Ovary (tissue), 9 donors: ENCODE results near the gene ZNF750. TPM values are rescaled to one million over a fixed set of nuclear protein-coding genes. Genes with fewer than 3 reads are reported as not detected.

ENCODE experiments used
- DNase-seq, 5 donors: peaks; one replicate each; pipeline ENCODE4 v3.0.0-alpha.2; 2019 to 2020
- H3K27ac ChIP-seq, 2 donors: fragments of 200-600 bp; one replicate each; pipeline versions ENCODE4 v1.5.1 to v1.8.0; 2019 to 2022
- H3K27me3 ChIP-seq: fragments of 200-600 bp; one replicate; pipeline ENCODE4 v1.8.0; 2022
- H3K36me3 ChIP-seq: fragments of 200-600 bp; sonication (generic); one replicate; pipeline ENCODE4 v1.5.1; 2019
- H3K4me1 ChIP-seq: one replicate; pipeline ENCODE4 v1.8.1; 2013; ENCODE audit warnings: mild to moderate bottlenecking, moderate library complexity; ENCODE audit not compliant: insufficient read depth
- H3K4me3 ChIP-seq: fragments of 200-600 bp; sonication (generic); one replicate; pipeline ENCODE4 v1.5.1; 2017
- H3K9me3 ChIP-seq, 2 donors: fragments of 200-600 bp in 1 of 2; sonication (generic) in 1 of 2; one replicate each; pipeline versions ENCODE4 v1.5.1 to v1.8.1; 2013 to 2019; ENCODE audit warnings: mild to moderate bottlenecking in 1 of 2, moderate library complexity in 1 of 2
- CTCF ChIP-seq, 3 donors: fragments of 450-650 bp in 2 of 3; fragments of 200-600 bp in 1 of 3; IDR thresholded peaks; one replicate each; pipeline versions ENCODE4 v1.5.1 to v1.8.0; 2016 to 2022; ENCODE audit warnings: antibody characterized with exemption in 3 of 3, mild to moderate bottlenecking in 1 of 3
- EP300 ChIP-seq: sonication (generic); formaldehyde crosslinking; IDR thresholded peaks from one replicate; pipeline ENCODE4 v1.6.1; 2017; ENCODE audit warnings: antibody characterized with exemption
- POLR2A ChIP-seq: fragments of 450-650 bp; IDR thresholded peaks from one replicate; pipeline ENCODE4 v1.6.1; 2017; ENCODE audit warnings: antibody characterized with exemption, mild to moderate bottlenecking, moderate library complexity
- WGBS, 3 donors: extraction: QIAGEN DNeasy Blood & Tissue Kit in 1 of 3; methylation state at CpG; one replicate each; pipeline versions ENCODE4 v1.1.5 to v1.1.7; 2013 to 2017; 5-methylcytosine and 5-hydroxymethylcytosine counted together
- intact Hi-C, 4 donors: fragments of 100-400 bp; cut with DNase I; formaldehyde crosslinking; loops; one replicate each; pipeline versions ENCODE4 v1.11.0 to v1.15.1; 2022 to 2023
- polyA plus RNA-seq, 2 donors: library from polyadenylated mRNA; stranded (reverse); fragments of 200-250 nt in 1 of 2; fragments of 350-450 nt in 1 of 2; fragmentation: Illumina TruSeq in 1 of 2; extraction: RNeasy Lipid Tissue Mini Kit (QIAGEN cat#74804) in 1 of 2; gene quantifications; one replicate each; pipeline ENCODE4 v1.2.3, GENCODE V29; 2013 to 2014
- total RNA-seq, 7 donors: library from RNA; depleted of rRNA in 2 of 7; stranded (reverse); fragments of >200 nt in 2 of 7; fragmentation: NEBNext Ultra II Directional in 3 of 7; extraction: Animal tissue kit (Norgen Biotek cat#: 25700) in 3 of 7; gene quantifications; one replicate each; pipeline versions ENCODE4 v1.1.0 to v1.2.4, GENCODE V29; 2016 to 2023
- donor health status: DM: no; HTN: no; CAD: no; lungs with moderate emphysema.
- donor health status: DM: no; HTN: no; CAD: no.
- donor health status: Bipolar disorder and iron deficiency.
- donor health status: DM: yes; HTN: yes; CAD: no.
- donor health status: DM: no; HTN: no; CAD: no.
- donor health status: DM: yes; HTN: yes; CAD: no.

Gene ZNF750
- total and polyA plus RNA-seq, 9 donors: 0.02 TPM; not detected in 8

DNA sequence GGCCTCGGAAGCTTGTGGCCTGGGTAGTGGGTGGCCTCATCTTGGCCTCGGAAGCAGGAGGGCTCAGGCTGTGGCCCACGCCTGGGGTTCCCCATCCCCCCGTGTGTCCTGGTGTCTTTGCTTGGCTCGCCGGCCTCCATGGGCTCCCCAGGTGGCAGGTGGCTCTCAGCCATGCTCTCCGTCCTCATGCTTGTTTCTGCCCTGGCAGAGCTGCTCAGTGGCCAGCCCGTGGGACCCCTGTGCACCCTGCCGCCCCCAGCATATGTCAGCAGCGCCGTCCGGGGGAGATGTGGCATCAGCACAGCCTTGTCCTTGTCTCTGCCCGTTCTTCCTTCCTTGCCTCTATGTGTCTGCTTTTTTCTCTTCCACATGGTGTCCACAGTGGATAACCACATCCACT lies 49.4 kb downstream of the ZNF750 start:
- Histone ChIP-seq H3K27ac (no peak overlapping the region), H3K27me3 (no peaks in the 10 kb centered on the region), H3K9me3 (no peaks in the 10 kb centered on the region), H3K4me3 (no peak overlapping the region), H3K36me3 (no peaks in the 10 kb centered on the region), H3K4me1 (no peaks in the 10 kb centered on the region)
- no peak for DNase-seq
- no peak for TF ChIP-seq CTCF (IDR thresholded peaks at IDR 0.05)
- TF ChIP-seq POLR2A: no peak
- no peak for TF ChIP-seq EP300
- intact Hi-C loops: no loop called here
- 94 to 96% (median 95%) methylated on average over 13 of the region's 13 CpGs for WGBS, 3 donors

DNA sequence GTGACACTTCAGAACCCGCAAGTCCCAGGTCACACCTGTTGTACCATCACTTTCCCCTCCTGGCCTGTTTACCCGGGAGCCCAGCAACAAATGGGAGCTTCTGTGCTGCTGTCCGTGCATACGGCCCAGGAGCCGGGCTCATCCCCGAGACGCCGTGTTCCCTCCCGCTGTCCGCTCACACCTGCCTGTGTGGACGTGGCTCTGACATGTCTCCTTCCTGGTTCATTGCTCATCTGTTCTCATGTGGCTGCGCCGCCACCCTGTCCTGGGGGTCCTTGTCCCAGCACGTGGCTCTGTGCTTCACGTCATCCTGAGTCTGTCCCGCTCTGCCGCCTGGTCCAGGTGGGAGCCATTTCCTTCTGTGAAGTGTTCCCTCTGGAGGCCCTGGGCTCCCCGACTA lies 50.0 kb downstream of the ZNF750 start:
- Histone ChIP-seq H3K36me3 (no peaks in the 10 kb centered on the region), H3K4me3 (no peak overlapping the region), H3K27me3 (no peaks in the 10 kb centered on the region), H3K27ac (no peak overlapping the region), H3K9me3 (no peaks in the 10 kb centered on the region), H3K4me1 (no peaks in the 10 kb centered on the region)
- no peak for TF ChIP-seq CTCF (IDR thresholded peaks at IDR 0.05)
- no peak for TF ChIP-seq POLR2A
- TF ChIP-seq EP300: no peak
- no peak for DNase-seq
- 88 to 94% (median 93%) methylated on average over 18 of the region's 18 CpGs for WGBS, 3 donors
- intact Hi-C loops: loop anchor here in 1 of 4 donors (10.0 kb wide), 1 partner anchor 125 kb away; no protein-coding TSS in a partner anchor

DNA sequence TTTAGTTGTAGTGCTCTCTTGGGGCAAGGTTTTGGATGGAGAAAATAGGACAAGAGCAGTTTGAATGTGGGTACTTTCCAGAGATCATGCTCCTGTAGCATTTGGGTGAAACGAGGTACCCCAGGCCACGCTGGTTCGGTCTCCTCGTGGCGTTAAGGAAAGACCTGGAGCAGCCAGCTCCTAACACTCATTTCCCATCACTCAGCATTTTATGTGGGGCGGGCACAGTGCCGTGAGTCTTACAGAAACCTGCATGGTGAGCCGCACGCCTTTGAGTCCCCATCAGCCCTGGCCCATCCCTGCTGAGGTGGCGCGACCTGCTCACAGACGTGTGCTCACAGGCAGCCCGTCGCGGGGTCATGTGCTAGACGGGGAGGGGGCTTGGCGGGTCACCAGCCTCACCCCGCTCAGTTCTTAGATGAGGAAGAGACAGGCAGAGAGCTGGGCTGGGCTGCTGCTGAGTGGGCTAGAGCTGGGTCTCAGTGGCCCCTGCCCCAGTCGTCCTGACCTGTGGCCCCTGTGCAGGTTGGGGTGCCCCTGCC lies 50.7 kb downstream of the ZNF750 start:
- TF ChIP-seq POLR2A (no peak), CTCF (IDR thresholded peaks at IDR 0.05) (no peak), EP300 (no peak)
- Histone ChIP-seq H3K27ac (no peak overlapping the region), H3K27me3 (no peaks in the 10 kb centered on the region), H3K4me1 (no peaks in the 10 kb centered on the region), H3K36me3 (no peaks in the 10 kb centered on the region), H3K9me3 (no peaks in the 10 kb centered on the region), H3K4me3 (no peak overlapping the region)
- intact Hi-C loops: loop anchor here in 1 of 4 donors (10.0 kb wide), 1 partner anchor 126 kb away; no protein-coding TSS in a partner anchor
- DNase-seq: no peak
- WGBS, 3 donors: 91 to 94% (median 93%) methylated on average over 19 of the region's 19 CpGs

- Histone ChIP-seq H3K4me1 (no peaks in the 10 kb centered on the region), H3K36me3 (no peaks in the 10 kb centered on the region), H3K27ac (no peak overlapping the region), H3K9me3 (no peaks in the 10 kb centered on the region), H3K4me3 (no peak overlapping the region), H3K27me3 (no peaks in the 10 kb centered on the region)
- intact Hi-C loops: loop anchor here in 1 of 4 donors (10.0 kb wide), 1 partner anchor 126 kb away; no protein-coding TSS in a partner anchor
- TF ChIP-seq POLR2A (no peak), EP300 (no peak)
- no peak for DNase-seq
- WGBS, 3 donors: 86 to 88% (median 87%) methylated on average over 18 of the region's 18 CpGs
Observed at GRCh38 chr17:82788206-82789001, 51.4 kb downstream of the ZNF750 start.
